GM21360 (cell line): ENCODE results near the gene GPC1.
A peak's percentile ranks its signal among the peaks of the same experiment; 100 is the strongest.

ENCODE experiments used
- ATAC-seq: cut with Tn5 transposase; IDR thresholded peaks from one replicate; pipeline ENCODE4 v1.9.1; 2021; ENCODE audit warnings: mild to moderate bottlenecking, moderate library complexity; ENCODE audit not compliant: unreplicated experiment

The GPC1 gene

DNA sequence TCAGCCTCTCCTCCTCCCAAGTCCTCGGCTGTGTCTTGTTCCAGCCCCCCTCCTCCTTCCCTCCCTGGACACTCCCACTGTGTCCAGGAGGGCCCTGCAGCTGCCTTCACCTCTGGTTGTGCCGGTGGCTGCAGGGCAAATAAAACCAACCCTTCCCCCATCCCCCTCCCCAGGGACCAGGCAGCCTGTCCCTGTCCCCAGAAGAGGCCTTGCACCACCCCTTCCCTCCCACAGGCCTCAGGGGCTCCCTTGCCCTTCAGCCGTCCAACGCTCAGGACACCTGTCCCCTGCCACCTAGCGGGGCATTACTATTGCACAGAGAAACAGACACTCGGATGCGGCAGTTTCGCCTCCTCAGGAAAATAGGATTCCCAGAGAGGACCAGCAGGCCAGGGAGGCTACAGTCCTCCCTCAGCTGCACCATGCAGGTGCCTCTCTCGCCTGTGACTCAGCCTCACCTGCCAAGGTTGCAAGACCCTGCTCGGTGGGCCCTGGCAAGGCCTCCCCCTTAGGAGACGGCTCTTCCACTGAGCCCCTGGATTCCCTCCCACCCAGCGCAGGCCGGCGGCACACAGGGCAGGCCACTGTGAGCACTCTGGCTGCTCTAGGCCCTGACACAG, 5.5 kb upstream of the GPC1 start:
- ATAC-seq: no peak

GRCh38 chr2:240430595-240430994, 4.9 kb upstream of the GPC1 start:
- ATAC-seq: no peak

- ATAC-seq: no peak
Measured at GRCh38 chr2:240431271-240431660, 4.2 kb upstream of the GPC1 start.

- ATAC-seq: no peak
Measured at GRCh38 chr2:240431661-240432424, 3.6 kb upstream of the GPC1 start.

- no peak for ATAC-seq
Measured at GRCh38 chr2:240432430-240432819, 3.0 kb upstream of the GPC1 start.

GRCh38 chr2:240432820-240433801, 2.4 kb upstream of the GPC1 start:
- no peak for ATAC-seq

DNA sequence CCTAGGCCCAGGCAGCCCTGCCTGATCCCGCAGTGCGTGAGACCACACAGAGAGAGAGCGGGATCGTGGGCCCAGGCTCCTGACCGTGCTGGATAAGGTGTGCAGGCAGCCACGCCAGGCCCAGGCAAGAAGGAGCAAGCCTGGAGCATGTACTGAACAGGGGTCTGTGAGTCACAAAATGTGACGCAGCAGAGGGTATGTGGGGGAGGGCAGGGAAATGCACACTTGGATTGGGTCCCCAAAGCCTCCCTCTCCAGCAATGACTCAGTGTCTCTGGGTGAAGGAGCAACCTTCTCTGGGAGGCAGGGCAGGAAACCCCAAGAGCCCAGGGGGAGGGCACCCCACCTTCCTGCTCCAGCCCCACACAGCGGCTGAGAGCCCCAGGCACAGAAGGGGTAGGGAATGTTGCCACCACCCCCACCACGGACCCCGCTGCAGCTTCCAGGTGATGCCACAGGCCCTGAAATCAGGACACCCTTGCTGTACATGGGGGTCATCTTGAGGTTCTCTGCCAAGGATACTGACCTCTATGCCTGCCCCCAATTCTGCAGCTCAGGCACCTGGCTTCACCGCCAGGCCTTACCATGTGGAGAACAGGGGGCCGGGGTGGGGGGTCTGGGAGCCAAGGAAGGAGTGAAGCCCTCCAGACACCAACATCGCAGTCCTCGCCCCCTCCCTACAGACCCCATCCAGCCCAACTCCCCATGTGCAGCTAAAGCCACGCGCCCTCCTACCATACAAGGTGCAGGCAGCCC, 1.3 kb upstream of the GPC1 start:
- no peak for ATAC-seq

- ATAC-seq: peak; percentile 62
Measured at GRCh38 chr2:240434728-240435456, 571 bp upstream of the GPC1 start.

GRCh38 chr2:240435948-240436682, 652 bp downstream of the GPC1 start:
- peak; percentile 4 for ATAC-seq

- ATAC-seq: no peak
Measured at GRCh38 chr2:240436683-240437550, 1.5 kb downstream of the GPC1 start.

- ATAC-seq: no peak
Measured at GRCh38 chr2:240437551-240437860, 2.0 kb downstream of the GPC1 start.

DNA sequence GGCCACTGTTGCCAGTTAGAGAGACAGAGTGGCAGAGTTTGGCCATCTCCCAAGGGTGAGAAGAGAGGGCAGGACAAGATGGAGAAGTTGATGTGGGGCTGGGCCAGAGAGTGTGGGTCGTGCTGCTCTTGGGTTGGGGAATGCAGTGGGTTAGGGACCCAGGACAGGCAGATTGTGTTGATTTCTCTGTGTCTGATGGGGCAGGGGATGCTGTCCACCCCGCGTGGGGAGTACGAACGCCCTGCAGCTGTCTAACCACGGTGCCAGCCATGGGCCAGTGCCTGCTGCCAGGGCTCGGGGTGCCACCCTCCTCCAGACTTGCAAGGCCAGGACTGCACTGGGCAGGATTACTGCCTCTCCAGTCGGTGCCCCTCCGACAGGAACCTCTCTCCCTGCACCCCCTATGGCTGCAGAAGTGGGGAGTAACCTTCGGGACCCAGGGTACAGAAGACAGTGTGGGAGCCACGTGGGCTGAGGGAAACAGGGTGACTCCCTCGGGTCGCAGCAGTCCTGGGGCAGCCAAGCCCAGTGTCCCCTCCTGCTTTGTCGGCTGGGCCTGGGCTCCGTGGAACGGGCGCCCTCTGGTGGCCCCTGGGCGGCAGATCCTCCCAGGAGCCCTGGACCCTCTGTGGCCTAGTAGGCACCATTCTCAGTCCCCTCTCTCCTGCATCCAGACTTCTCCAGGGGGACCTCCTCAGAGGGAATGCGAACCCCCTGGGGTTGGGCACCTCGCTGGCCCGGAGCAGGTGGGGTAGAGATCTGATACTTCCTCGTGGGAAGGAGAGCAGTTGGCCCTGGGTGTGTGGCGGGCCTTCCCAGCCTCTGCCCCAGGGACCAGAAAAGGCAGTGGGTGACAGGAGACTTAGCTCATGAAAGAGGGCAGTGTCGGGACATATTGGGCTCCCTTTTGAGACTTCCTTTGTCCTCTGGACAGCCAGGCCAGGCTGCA, 2.7 kb downstream of the GPC1 start:
- ATAC-seq: no peak

GRCh38 chr2:240438810-240439697, 3.6 kb downstream of the GPC1 start:
- no peak for ATAC-seq

DNA sequence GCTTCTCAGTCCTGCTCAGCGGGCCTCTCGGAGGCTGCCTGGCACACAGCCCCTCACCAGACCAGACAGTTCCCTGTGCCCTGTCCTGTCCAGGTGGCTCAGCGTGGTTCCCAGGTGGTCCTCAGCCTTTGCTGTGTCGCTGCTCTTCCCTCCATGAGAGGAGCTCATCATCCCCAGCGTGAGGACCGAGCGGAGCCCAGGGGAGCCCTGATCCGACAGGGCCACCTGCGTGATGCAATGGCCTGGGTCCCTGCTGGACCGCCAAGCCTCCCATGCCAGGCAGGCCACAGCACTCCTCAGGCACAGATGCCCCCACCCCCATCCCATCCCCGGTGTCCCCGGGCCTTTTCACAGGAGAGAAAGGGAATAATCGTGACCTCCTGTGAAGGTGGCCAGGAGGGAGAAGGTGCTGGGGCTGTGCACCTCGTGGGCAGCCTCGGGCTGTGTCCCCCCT, 4.3 kb downstream of the GPC1 start:
- ATAC-seq: no peak

DNA sequence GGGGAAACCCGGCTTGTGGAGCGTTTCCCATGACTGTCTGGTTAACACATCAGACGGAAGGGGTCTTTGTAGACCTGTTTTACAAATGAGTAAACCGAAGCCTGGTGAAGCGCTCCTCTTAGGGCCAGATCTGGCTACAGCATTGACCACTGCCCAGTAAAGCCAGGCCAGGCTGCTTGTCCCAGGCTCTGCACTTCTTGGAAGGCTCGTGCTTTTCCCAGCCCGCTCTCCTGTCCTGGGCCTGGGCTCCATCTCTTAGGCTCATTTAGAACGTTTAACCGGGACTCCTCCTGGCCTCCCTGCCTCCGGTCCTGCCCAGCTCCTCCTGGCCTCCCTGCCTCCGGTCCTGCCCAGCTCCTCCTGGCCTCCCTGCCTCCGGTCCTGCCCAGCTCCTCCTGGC, 4.8 kb downstream of the GPC1 start:
- ATAC-seq: no peak

DNA sequence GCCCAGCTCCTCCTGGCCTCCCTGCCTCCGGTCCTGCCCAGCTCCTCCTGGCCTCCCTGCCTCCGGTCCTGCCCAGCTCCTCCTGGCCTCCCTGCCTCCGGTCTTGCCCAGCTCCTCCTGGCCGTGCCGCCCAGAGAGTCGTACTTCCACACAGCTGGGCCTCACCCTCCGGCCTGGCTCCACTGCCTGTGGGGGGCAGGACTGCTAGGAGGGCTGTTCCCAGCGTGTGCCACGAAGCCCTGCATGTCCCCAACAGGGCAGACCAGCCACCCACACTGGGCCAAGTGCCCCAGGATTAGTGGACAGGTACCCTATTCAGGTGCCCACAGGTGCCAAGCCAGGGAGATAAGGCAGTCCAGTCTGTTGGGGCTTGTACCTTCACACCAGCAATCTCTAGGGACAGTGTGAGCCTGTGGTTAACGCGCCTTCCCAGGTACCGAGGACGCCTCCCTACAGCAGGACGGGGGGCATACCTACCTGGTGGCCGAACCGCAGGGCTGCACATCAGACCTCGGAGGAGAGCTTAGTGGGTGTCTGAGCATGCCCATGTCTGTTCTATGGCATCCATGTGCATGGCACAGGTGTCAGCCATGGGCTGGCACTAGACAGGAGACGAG, 5.3 kb downstream of the GPC1 start:
- ATAC-seq: no peak
